HT-29 (cell line): ENCODE results near the gene MIOS. TPM values are rescaled to one million over a fixed set of nuclear protein-coding genes. Genes with fewer than 3 reads are reported as not detected.

Experiments used
- DNase-seq: peaks from one replicate; pipeline ENCODE4 v3.0.0-alpha.2; 2015; ENCODE audit warnings: low spot score
- total RNA-seq: library from RNA; depleted of rRNA; stranded (reverse); fragments of >200 nt; shearing (Covaris generic); gene quantifications from 2 replicates; pipeline ENCODE4 v1.2.3, GENCODE V29; 2014

MIOS gene
- total RNA-seq, 1 experiment from 2014 or later, result 23.2 TPM

DNA sequence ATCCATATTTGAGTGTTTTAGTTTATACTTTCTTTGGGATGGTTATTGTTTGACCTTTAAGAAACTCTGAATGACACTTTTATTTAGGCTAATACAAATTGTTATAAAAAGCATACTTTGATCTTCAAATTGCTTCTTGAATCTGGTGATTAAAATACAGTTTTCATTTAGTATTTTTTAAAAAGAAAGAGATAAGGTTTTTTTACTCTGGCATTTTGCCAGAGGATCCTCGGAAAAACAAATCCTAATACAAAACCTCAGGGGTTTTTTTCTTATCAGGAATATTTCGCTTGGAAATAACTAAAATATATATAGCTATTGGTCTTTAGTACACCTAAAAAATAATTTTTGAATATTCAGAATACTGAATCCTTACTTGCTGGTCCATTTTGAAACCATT lies 17.0 kb downstream of the MIOS start:
- no peak for DNase-seq

DNA sequence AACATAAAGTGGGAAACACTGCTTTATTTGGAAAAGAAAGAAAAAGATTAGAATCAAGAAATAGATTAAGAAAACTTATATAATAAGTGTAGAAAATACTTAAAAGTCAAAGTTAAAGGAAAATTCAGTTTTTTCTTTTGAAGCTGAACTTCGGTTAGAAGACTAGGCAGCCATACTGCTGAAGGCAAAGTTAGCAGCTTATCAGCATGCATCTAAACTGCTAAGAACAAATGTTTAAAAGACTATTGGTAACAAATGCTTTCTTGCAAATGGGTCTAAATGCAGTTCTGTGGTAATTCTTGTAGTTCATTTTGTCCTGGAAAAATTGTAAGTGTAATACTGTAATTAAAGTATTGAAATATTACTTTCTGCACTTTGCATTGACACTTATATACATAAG lies 18.0 kb downstream of the MIOS start:
- DNase-seq, result no peak

DNA sequence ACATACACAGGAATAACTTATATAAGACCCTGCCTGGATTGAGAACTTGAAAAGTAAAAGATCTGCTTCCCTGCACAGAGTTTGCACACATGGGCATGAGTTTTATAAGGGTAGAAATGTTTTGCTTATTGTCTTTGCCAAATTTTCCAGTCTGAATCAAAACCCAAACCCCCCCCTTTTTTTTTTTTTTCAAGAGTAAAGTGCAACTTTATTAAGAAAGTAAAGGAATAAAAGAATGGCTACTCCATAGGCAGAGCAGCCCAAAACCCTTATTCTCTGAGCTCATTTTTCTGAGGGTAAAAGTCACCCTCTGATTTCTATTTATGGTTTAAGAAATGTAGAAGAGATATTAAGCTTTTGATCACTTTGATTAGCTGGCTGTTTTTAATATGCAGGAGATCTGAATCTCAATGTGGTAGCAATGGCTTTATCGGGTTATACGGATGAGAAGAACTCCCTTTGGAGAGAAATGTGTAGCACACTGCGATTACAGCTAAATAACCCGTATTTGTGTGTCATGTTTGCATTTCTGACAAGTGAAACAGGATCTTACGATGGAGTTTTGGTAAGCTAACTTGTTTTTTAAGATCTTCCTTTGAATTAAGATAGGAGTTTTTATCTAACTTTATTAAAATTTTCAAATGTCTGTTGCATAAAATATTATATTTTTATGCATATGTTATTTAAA lies 18.7 kb downstream of the MIOS start:
- DNase-seq, result no peak

DNA sequence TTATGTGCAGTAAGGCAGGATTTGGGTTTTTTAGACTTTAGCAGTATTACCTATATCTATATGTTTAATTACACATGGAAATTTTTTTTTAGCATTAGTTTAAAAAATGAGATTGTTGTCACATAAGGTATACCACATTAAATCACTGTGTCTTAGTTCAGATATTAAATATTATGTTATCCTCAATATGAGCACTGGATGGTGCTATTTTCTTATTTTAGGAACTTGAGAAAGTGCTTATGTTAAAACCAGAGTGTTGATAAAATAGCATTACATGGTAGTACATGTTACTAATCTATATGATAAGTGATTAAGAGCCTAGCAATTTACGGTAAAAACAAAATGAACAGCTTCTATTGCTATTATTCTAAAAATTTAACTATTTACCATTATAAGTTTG lies 28.8 kb downstream of the MIOS start:
- peak; percentile 46 for DNase-seq

DNA sequence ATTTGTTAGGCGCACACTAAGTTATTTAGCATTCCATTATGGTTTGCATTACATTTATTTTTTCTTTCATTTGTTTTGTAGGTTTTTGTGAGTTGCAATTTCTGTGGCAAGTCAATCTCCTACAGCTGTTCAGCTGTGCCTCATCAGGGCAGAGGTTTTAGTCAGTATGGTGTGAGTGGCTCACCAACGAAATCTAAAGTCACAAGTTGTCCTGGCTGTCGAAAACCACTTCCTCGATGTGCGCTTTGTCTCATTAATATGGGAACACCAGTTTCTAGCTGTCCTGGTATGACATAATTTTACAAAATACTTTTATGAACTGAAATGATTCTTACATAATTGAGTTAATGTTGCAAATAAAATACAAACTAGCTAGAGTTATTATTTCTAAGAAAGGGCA lies 29.5 kb downstream of the MIOS start:
- no peak for DNase-seq

DNA sequence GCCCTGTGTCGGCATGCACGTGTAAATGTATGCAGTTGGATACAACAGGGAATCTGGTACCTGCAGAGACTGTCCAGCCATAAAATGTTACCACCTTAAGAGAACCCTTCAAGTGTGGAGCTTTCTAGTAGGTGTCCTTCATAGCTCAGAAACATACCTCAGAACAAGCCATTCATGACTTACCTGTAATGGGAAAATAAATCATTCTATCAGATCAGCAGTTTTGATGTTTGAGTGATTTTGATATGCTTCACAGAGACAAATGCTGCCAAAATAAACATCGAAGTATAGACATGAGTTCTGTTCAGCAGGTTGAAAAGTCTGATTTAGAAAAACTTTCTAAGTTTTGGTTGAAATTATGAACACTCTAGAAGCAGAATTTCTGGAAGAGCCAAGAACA lies 40.3 kb downstream of the MIOS start:
- no peak for DNase-seq

DNA sequence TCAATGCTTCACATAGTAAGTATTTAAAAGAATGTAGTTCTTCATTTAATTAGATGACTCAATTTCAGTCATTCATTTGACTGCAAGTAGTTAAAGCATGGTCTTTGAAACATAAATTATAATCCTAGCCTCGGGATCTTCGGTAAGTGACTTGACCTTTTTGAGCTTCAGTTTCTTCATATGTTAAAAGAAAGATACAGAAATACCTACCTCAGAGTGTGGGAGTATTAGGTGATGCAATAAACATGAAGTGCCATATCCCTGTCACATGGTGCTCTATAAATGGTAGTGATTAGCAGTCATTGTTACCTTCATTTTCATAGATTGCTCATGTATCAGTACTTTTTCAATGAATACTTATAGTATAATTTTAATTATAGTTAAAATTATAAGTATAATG lies 42.6 kb downstream of the MIOS start:
- DNase-seq, result no peak

DNA sequence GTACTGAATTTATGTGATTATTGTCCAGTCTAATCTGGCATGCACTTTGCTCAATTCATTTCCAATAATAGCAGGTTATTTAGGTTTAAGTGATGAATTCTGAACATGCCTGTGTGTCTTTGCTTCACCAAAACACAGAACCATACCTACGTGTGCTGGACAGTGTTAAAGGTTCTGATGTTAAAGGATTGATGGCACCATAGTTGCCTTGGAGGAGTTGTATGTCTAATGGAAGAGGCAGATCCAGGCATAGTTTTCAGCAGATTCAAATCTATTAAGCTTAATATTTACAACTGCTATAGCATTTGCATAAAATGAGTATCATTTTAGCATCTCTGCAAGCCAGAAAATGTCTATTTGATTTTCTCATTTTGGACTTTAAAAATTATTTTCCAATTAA lies 45.8 kb downstream of the MIOS start:
- no peak for DNase-seq

DNA sequence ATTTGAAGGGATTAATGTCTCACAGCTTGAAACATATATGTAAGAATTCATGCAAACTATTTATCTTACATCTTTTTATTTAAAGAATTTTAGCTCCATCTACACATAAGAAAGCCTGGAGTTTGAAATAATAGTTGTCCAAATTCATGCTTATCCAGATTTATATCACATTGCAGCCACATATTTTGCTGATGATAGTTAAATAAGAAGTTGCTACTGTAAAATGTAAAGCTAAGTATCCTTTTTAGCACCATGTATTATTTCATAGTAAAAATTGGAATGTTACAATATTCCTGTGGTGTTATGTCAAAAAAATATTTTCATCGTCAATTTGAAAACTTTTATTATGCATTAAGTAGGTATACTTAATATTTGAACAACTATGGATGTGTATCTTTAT lies 46.5 kb downstream of the MIOS start:
- DNase-seq, result no peak

DNA sequence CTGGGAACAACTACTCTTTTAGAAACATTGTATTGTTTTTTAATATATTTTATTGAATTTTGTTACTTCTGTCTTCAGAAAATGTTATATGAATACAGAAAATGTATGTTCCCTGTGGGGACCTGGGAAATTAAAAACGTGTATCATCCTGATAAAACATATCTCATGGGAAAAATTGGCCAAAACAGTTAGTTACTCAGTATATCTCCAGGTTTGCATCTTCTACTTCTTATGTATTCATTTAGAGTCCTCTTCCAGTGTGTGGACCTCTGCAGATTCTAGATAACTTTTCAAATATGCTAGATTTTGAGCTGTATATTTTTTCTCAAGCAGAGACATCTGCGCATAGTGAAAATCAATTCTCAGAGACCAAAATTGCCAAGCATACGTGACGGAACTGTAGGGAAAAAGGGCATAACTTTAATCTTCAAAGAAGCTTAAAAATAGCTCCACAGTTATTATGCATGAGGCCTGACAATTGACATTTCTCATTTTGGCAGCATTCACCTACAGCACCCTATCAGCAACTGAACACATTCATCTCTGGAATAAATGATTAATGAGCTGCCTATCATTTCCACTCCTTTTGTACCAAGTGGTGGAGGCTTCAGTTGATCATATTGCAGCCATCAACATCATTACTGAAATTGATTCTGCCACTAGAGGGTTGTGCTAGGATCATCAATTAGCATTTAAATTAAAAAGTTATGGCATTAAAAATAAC lies 47.5 kb downstream of the MIOS start:
- DNase-seq, result no peak

DNA sequence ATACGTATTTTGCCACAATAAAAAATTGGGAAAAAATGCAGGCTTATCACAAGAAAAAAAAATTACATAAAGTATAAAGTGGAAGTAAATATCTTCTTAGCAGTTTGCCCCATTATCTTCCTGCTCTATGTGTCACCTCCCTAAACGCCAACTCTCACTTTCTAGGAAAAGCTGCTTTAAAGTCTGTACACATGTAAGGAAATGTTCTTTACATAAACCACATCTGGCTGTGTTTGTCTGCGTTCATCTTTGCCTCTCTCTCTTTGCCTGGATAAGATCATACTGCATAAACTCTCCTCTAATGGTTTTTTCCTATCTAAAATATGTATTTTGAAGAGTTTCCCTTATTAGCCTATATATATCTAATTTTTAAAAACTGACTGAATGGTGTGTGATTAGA lies 50.9 kb downstream of the MIOS start:
- no peak for DNase-seq

DNA sequence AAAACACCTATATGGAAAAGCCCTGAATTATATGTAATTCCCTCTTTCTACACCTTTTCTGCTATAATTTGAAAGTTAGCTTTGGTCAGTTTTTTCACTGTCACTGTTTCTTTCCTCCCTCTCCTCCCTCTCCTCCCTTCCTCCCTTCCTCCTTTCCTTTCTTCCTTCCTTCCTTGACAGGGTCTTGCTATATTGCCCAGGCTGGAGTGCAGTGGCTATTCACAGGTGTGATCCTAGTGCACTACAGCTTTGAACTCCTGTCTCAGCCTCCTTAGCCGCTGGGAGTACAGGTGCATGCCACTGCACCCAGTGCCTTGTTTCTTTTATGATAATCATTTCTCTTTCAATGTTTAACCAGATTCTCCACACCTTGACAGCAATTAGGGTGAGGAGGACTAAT lies 51.7 kb downstream of the MIOS start:
- no peak for DNase-seq

DNA sequence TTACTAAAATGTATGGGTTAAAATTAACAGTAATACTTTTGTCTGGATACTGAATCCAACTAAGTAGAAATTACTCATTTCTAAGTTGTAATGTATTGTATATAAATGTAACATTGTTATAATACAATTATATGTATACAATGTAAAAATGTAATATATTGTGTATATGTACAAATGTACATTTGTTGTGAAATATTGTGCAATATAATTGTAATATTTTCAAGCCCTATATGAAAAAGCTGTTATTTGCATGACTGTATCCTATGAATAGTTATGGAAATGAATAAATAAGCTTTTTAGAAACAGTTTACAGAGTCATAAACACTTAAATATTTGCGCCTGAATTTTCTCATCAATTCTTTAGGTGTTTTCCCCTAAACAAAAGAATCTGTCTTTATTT lies 53.6 kb downstream of the MIOS start:
- DNase-seq, result no peak

DNA sequence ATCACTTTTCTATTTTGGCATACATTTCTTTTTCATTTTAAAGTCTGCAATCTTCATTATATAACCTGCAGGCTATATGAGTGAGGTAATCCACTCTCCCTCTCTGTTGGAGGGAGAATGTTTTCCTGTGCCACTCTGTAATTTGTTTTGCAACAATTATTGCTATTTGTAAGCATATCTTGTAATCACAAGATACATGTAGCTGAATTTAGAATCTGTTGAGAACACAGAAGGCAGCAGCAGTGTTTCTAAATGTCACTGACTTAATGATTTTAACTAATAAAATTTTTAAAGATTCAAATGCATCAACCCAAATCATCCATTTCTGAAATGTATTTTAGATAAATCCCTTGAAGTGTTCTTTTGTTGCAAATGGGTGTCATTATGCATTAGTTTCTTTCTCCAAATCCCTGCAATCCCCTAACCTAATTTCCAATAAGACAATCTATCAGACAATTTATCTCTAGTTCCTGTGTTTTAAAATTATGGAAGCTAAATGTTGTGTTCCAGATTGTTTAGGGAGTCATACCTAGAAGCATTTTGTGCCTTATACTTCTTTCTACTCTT lies 54.0 kb downstream of the MIOS start:
- no peak for DNase-seq

DNA sequence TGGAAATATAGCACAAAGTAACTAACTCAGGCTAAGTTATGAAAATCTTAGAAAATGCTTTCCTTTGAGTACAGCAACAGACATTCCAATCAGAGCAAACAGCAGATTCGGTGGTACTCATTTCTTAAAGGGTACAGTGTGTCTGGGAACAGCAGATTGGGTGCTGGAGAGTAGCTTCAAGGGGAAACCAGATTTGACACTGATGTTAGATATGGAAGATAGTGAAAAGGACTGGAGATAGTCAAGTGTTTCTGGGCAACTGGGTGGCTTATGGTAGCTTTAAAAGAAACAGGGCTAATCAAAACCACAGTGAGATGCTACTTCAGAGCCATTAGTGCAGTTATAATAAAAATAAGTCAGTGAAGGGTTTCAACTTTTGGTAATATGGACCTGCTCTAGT lies 61.8 kb downstream of the MIOS start:
- DNase-seq, result no peak

DNA sequence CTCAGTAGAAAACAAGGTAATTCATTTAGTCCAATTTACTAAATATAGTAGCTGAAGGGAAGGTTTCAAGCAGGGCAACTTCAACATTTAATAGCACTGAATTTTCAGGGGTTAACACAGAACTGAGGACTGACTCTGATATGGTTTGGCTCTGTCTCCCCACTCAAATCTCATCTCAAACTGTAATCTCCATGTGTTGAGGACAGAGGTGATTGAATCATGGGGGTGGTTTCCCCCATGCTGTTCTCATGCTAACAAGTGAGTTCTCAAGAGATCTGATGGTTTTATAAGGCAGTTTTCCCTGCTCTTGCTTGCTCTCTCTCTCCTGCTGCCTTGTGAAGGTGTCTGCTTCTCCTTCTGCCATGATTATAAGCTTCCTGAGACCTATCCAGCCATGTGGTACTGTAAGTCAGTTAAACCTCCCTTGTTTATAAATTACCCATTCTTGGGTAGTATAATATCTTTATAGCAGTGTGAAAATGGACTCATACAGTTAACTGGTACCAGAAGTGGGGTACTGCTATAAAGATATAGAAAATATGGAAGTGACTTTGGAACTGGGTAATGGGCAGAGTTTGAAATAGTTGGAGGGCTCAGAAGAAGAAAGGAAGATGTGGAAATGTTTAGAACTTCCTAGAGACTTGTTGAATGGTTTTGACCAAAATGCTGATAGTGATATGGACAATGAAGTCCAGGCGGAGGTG lies 64.1 kb downstream of the MIOS start:
- DNase-seq, result no peak

DNA sequence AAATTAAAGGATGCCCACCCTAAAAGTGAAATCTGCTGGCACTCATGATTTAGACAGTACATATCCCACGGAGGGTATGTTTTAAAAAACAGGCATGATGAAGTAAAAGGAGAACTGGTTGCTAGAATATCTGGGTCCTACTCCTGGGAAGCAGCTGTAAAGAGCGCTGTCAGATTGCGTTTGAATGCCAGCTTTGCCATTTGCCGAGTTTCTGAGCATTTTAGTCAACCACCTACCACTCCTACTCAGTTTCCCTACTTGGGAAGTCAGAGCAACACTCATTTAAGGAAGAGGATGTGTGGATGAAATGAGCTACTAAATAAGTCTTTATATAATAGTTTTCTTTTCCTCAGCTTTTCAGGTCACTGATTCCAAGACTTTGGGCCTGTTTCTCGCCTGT lies 72.7 kb downstream of the MIOS start:
- no peak for DNase-seq

DNA sequence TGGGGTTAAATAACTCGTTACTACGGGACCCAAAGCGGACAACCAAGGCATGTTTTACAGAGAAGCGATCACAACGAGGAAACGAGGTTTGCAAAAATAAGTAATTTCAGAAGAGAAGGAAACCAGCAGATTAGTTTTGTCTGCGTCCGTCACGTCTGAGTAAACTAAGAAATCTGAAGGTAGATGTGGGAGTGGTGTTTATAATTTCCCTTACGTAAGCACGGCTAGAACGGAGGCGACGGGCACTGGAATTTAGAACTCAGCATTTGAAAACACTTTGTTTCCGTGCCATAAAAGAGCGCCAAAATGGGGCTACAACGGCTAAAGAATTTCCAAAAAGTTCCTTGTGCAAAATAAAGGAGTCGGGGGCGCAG lies 73.2 kb downstream of the MIOS start:
- DNase-seq, result peak; percentile 57

DNA sequence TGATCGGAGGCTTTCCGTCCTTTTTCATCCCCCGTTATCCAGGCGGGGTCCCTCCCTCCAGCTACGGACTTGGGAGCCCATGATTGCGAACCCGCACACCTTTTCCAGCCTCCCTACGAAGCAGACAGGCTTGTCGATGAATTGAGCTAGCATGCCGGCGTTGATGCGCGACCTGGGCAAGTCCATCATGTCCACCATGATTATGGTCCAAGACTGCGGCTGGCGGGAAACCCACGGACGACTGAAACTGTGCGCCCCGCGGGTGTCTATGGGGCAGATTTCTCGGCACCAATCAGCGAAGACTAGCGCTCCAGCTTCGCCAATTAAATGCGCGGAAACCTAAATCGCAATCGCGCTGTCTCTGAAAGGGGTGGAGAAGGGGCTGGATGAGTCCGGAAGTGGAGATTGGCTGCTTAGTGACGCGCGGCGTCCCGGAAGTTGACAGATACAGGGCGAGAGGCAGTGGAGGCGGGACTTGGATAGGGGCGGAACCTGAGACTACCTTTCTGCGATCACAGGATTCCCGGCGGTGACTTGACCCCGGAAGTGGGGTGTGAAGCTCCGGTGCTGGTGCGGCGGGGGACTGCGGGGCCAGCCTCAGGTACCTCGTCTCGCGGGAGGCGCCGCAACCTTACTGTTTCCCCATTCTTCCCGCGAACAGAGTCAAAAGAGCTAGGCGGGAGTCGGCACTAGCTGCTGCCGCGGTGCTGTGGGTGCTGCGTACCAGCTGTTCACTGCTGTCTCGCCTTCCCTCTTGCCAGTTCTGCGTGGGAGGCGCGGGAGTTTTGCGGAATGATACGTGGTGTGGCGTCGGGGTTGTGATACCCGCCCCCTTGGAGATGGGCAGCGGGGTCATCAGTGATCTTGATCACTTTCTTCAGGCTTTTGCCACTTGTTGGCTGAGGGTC lies 73.8 kb downstream of the MIOS start, which contains the start of gene UMAD1:
UMAD1 (plus strand) TSS at position 532 of the 908 bp plus-strand sequence. CDS start 32,620 bp downstream, outside the sequence.
- DNase-seq, result peak; percentile 99

DNA sequence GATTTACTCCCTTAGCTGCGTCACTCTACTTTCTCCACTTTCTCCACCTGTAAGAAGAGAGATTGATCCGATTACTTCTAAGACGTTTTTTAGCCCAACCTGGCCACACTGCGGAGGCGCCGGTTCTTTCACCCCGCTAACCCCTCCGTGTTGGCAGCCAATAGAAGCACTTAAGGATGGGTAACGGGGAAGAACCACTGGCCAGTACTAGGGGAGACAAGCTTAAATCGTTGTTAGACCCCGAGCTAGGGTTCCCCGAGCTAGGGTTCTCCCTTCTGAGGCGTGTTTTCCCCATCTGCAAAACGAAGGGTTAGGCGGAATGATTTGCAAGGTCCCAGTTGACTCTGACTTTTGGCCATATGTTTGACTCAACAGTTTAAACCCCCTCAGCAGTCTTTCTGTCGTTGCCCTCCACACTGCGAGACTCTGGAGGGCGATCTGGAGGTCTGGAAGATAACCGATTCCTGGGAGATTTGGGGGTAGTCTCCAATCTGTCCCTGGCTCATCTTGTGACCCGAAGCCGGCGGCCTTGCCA lies 74.5 kb downstream of the MIOS start:
- no peak for DNase-seq

DNA sequence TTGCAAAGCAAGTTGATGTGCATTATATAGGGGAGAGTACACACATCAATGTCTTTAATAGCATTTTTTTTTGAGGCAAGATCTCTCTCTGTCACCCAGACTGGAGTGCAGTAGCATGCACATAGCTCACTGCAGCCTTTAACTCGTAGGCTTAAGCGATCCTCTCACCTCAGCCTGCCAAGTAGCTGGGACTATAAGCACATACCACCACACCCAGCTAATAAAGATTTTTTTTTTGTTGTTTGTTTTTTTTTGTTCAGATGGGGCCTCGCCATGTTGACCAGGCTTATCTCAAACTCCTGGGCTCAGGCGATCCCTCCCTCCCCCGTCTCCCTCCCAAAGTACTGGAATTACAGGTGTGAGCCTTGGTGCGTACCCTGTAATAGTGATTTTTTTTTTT lies 75.4 kb downstream of the MIOS start:
- peak; percentile 21 for DNase-seq
